Activated naive CD4-positive, alpha-beta T cell treated with anti-CD3 and anti-CD28 coated beads for 36 hours (primary cell): ENCODE data around the gene PILRB. TPM values are rescaled to one million over a fixed set of nuclear protein-coding genes. Genes with fewer than 3 reads are reported as not detected.
"Not testable (repeated sequence)": the region's sequence is repeated elsewhere in the genome, so short reads cannot be mapped to it uniquely, and the experiment has no call there.

Experiments used
- CTCF ChIA-PET: fragments of 350-600 bp; sonication (Branson Sonifier 250); formaldehyde crosslinking; loops from one replicate; lab custom pipeline; 2021; ENCODE audit warnings: antibody characterized with exemption; lab: Charles Lee
- DNase-seq: peaks from one replicate; pipeline ENCODE4 v3.0.0-alpha.2; 2020
- H3K27ac Mint-ChIP-seq: one replicate; pipeline ENCODE4 v1.8.0; 2021; ENCODE audit warnings: mild to moderate bottlenecking, mixed read lengths
- H3K27me3 Mint-ChIP-seq: one replicate; pipeline ENCODE4 v1.8.0; 2021; ENCODE audit warnings: low read depth, mixed read lengths
- H3K36me3 Mint-ChIP-seq: one replicate; pipeline ENCODE4 v1.8.0; 2021; ENCODE audit warnings: low read depth, mixed read lengths
- H3K4me1 Mint-ChIP-seq: one replicate; pipeline ENCODE4 v1.8.0; 2021; ENCODE audit warnings: low read depth, mixed read lengths
- H3K4me3 Mint-ChIP-seq: one replicate; pipeline ENCODE4 v1.8.0; 2021; ENCODE audit warnings: mild to moderate bottlenecking, moderate library complexity, mixed read lengths
- H3K9me3 Mint-ChIP-seq: one replicate; pipeline ENCODE4 v1.8.0; 2021; ENCODE audit warnings: mixed read lengths
- intact Hi-C: fragments of 100-400 bp; cut with micrococcal nuclease; formaldehyde crosslinking; loops from one replicate; pipeline ENCODE4 v1.15.1; 2023
- total RNA-seq, 2 experiments: library from RNA; stranded (reverse); gene quantifications; one replicate each; pipeline ENCODE4 v1.2.3, GENCODE V29; 2021

Gene PILRB
- total RNA-seq, 2 experiments from 2014 or later, result 30.5 to 31.4 TPM

DNA sequence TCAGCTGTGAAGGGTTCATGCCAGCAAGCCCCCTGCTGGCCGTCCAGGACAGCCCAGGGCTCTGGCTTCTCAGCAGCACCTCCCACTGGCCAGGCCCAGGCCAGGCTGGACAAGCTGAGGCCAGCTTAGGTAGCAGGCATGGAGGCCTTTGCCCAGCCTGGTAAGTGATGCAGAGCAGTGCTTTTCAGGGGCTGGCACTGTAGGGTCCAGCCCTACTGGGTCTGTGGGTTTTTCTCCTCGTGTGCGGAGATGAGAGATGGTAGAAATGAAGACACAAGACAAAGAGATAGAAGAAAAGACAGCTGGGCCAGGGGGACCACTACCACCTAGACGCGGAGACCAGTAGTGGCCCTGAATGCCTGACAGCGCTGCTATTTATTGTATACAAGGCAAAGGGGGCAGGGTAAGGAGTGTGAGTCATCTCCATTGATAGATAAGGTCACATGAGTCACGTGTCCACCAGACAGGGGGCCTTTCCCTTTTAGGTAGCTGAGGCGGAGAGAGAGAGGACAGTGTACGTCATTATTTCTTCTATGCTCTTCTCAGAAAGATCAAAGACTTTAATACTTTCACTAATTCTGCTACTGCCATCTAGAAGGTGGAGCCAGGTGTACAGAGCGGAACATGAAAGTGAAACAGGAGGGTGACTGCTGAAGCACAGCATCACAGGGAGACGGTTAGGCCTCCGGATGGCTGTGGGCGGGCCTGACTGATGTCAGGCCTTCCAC lies 13.2 kb upstream of the PILRB start:
- DNase-seq, result peak; percentile 90
- Mint-ChIP-seq H3K4me1 (peaks cover 38% of the 10 kb centered on the region), H3K27ac (peak overlapping the region; percentile 91), H3K36me3 (peaks cover 46% of the 10 kb centered on the region), H3K4me3 (peak overlapping the region; percentile 64)
- CTCF ChIA-PET, result interaction anchor here (0.6 to 1.7 kb wide), 8 partner anchors 10 to 218 kb away, joined by 3 to 4 read pairs (median 3); partner anchors contain the start of gene MBLAC1
- intact Hi-C loops, result loop anchor here (1.0 to 5.0 kb wide), 3 partner anchors 123 to 212 kb away; no protein-coding TSS in a partner anchor
- H3K27me3 Mint-ChIP-seq, H3K9me3 Mint-ChIP-seq: not testable (repeated sequence)

DNA sequence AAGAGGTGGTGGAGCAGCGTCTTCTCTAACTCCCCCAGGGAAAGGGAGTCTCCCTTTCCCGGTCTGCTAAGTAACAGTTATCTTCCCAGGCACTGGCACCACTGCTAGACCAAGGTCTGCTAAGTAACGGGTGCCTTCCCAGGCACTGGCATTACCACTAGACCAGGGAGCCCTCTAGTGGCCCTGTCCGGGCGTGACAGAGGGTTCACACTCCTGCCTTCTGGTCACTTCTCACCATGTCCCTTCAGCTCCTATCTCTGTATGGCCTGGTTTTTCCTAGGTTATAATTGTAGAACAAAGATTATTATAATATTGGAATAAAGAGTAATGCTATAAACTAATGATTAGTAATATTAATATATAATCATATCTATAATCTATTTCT lies 12.6 kb upstream of the PILRB start:
- CTCF ChIA-PET, result interaction anchor here (0.6 to 2.2 kb wide), 6 partner anchors 51 to 218 kb away, joined by 3 to 10 read pairs (median 3); partner anchors contain the start of gene MBLAC1
- H3K27ac Mint-ChIP-seq, result peak overlapping the region; percentile 91
- intact Hi-C loops, result loop anchor here (1.0 to 5.0 kb wide), 2 partner anchors 124 to 138 kb away; no protein-coding TSS in a partner anchor
- H3K27me3 Mint-ChIP-seq, H3K4me3 Mint-ChIP-seq, H3K9me3 Mint-ChIP-seq: not testable (repeated sequence)
- H3K4me1 Mint-ChIP-seq, result peaks cover 38% of the 10 kb centered on the region
- H3K36me3 Mint-ChIP-seq, result peaks cover 46% of the 10 kb centered on the region
- peak; percentile 82 for DNase-seq

DNA sequence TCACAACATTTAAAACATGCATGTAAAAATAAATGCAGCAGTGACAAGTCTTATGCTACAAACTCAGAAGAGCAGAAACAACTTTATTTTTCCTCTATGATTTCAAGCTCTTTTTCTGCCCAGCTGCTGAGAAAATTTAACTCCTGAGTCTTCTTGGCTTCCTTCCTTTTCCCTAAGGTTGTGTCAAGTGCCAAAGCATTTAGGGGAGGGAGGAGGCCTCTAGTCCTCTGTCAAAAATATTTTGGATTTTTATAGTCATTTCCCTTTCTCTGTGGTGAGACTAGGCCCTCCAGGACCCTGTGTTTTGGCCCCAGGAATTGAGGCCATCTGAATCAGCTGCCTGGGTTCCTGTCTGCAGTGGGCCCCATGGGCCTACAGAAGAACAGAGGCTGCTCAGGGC lies 11.0 kb upstream of the PILRB start:
- intact Hi-C loops, result loop anchor here (5.0 kb wide), 1 partner anchor 140 kb away; no protein-coding TSS in a partner anchor
- Mint-ChIP-seq H3K27ac (peak overlapping the region; percentile 13), H3K27me3 (no peaks in the 10 kb centered on the region), H3K4me3 (no peak overlapping the region), H3K36me3 (peaks cover 51% of the 10 kb centered on the region), H3K9me3 (no peaks in the 10 kb centered on the region), H3K4me1 (peaks cover 37% of the 10 kb centered on the region)
- CTCF ChIA-PET, result interaction anchor here (0.7 to 2.2 kb wide), 3 partner anchors 61 to 216 kb away, joined by 3 to 10 read pairs (median 3); no protein-coding TSS in a partner anchor
- DNase-seq, result no peak

DNA sequence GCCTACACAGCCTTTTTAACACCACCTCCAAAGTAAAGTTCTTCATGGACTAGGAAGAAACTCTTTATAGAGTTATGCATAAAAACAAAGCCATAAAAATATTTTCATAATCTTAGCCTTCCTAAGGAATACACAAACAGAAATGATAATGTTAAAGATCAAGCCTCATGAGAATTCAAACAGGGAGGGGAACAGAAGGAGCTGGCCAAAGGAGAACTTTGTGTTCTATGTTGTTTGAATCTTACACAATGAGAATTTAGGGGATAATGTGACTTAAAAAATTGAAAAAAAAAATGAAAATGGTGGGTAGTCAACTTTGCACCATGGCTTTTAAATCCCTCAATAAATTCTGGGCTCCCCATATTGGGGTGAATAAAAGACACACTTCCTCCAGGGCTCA lies 9.1 kb upstream of the PILRB start:
- Mint-ChIP-seq H3K4me1 (peaks cover 40% of the 10 kb centered on the region), H3K36me3 (peaks cover 47% of the 10 kb centered on the region), H3K27ac (peak overlapping the region; percentile 56), H3K4me3 (no peak overlapping the region), H3K27me3 (no peaks in the 10 kb centered on the region), H3K9me3 (no peaks in the 10 kb centered on the region)
- intact Hi-C loops, result loop anchor here (5.0 kb wide), 1 partner anchor 142 kb away; no protein-coding TSS in a partner anchor
- CTCF ChIA-PET, result no interaction called here
- no peak for DNase-seq

DNA sequence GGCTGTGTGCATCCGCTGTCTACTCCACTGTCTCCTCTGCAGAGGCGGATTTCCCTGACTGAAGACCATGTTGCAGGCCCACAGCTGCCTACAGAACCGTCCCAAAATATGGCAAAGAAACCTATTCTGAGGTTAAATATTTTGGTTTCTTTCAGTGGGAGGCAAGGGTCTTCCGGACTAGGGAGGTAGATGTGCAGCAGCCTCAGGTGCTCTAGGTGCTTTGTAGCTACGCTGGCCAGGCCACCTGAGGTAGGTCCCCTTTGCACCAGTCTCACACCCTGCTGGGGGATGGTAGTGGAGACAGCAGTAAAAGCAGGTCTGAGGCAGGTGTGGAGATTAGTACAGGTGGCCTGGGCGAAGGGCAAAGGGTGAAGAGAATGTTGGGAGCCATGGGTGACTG lies 8.2 kb upstream of the PILRB start:
- intact Hi-C loops, result loop anchor here (5.0 kb wide), 1 partner anchor 142 kb away; no protein-coding TSS in a partner anchor
- H3K27me3 Mint-ChIP-seq, result no peaks in the 10 kb centered on the region
- peaks cover 45% of the 10 kb centered on the region for H3K36me3 Mint-ChIP-seq
- H3K27ac Mint-ChIP-seq, result no peak overlapping the region
- CTCF ChIA-PET, result no interaction called here
- H3K4me3 Mint-ChIP-seq, result no peak overlapping the region
- DNase-seq, result no peak
- no peaks in the 10 kb centered on the region for H3K9me3 Mint-ChIP-seq
- peaks cover 34% of the 10 kb centered on the region for H3K4me1 Mint-ChIP-seq

DNA sequence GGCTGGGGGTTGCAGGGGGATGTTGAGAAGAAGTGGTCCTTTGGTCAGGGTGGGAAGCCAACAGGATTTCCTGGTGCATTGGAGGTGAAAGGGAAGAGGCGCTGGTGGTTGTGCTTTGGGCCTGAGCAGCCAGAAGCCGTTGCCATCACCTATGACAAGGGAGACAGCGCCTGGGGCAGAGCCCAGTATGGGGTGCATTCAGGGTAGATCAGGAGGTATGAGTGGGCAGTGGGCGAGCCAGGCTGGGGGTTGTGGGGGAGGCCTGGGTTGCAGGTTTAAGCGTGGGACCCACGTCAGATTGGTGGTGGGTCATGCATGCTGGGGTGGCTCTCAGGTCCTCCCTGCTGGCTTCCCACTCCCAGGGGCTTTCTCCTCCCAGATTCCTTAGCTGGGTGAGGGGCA lies 6.3 kb upstream of the PILRB start:
- Mint-ChIP-seq H3K36me3 (peaks cover 45% of the 10 kb centered on the region), H3K4me1 (peaks cover 28% of the 10 kb centered on the region), H3K27ac (no peak overlapping the region), H3K27me3 (no peaks in the 10 kb centered on the region), H3K4me3 (no peak overlapping the region), H3K9me3 (no peaks in the 10 kb centered on the region)
- intact Hi-C loops, result no loop called here
- DNase-seq, result no peak
- CTCF ChIA-PET, result interaction anchor here (1.0 kb wide), 1 partner anchor 218 kb away, joined by 3 read pairs; no protein-coding TSS in a partner anchor

DNA sequence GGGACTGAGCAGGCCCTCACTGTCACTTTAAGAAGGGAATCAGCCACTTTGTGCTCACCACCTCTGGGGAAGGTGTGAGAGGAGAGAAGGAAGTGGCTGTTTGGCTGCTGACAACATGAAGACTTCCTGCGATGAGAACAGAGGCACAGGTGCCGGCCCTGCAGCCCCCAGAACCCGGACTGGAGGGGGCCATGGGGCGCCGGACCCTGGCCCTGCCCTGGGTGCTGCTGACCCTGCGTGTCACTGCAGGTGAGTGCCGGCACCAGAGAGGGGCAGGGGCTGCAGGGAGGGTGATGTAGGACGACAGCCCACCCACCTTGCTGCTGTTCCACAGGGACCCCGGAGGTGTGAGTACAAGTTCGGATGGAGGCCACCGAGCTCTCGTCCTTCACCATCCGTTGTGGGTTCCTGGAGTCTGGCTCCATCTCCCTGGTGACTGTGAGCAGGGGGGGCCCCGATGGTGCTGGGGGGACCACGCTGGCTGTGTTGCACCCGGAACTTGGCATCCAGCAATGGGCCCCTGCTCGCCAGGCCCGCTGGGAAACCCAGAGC lies 5.6 kb upstream of the PILRB start:
- H3K27ac Mint-ChIP-seq, H3K27me3 Mint-ChIP-seq, intact Hi-C loops, DNase-seq, H3K9me3 Mint-ChIP-seq, H3K4me3 Mint-ChIP-seq: not testable (repeated sequence)
- H3K4me1 Mint-ChIP-seq, result peaks cover 28% of the 10 kb centered on the region
- CTCF ChIA-PET, result interaction anchor here (1.0 kb wide), 1 partner anchor 219 kb away, joined by 3 read pairs; no protein-coding TSS in a partner anchor
- H3K36me3 Mint-ChIP-seq, result peaks cover 38% of the 10 kb centered on the region

DNA sequence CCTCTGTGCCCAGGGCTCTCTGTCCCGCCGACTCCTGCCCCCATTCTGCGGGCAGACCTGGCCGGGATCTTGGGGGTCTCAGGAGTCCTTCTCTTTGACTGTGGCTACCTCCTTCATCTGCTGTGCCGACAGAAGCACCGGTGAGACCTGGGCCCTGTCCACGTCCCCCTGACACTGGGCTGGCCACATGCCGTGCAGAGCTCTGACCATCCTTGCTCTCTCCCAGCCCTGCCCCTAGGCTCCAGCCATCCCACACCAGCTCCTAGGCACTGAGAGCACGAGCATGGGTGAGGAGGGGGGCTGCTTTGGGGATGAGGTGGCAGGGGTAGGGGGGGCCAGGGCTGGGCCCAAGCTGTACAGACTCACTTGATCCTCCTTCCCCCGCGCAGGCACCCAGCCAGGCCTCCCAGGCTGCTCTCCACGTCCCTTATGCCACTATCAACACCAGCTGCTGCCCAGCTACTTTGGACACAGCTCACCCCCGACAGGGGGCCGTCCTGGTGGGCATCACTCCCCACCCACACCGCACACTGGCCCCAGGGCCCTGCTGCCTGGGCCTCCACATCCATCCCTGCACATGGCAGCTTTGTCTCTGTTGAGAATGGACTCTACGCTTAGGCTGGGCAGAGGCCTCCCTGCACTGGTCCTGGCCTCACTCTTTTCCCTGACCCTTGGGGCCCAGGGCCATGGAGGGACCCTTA lies 4.8 kb upstream of the PILRB start:
- H3K27me3 Mint-ChIP-seq, result no peaks in the 10 kb centered on the region
- no peak for DNase-seq
- peaks cover 32% of the 10 kb centered on the region for H3K36me3 Mint-ChIP-seq
- H3K4me1 Mint-ChIP-seq, result peaks cover 28% of the 10 kb centered on the region
- H3K9me3 Mint-ChIP-seq, result no peaks in the 10 kb centered on the region
- no peak overlapping the region for H3K4me3 Mint-ChIP-seq
- H3K27ac Mint-ChIP-seq, result no peak overlapping the region
- CTCF ChIA-PET, result interaction anchor here (1.4 kb wide), 1 partner anchor 54 kb away, joined by 4 read pairs; no protein-coding TSS in a partner anchor
- intact Hi-C loops, result no loop called here

DNA sequence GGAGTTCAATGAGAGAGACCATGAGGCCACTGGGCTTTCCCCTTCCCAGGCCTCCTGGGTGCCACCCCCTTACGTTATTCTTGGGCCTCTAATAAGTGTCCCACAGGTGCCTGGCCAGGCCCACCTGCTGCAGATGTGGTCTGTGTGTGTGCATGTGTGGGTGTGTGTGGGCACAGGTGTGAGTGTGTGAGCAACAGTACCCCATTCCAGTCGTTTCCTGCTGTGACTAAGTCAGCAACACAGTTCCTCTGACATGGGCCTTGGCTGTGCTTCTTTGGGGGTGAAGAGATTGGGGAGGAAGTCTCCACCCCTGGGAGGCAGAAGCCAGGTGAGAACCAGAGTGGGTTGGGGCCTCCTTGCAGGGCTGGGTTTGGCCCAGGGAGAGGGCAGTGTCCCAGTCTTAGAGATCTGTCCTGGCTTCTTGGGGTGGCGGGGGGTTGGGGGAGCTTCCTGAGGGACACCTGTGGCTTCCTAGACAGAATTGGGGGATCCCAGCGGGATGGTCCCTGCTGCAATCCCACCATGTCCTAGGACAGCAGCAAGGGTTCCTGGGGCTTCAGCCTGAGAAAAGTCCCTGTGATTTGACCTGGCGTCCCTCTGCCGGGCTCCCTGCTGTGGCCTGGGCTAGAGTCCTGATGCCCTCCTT lies 4.1 kb upstream of the PILRB start:
- no peak overlapping the region for H3K4me3 Mint-ChIP-seq
- peaks cover 28% of the 10 kb centered on the region for H3K4me1 Mint-ChIP-seq
- peak; percentile 50 for DNase-seq
- intact Hi-C loops, result no loop called here
- no peak overlapping the region for H3K27ac Mint-ChIP-seq
- CTCF ChIA-PET, result interaction anchor here (0.8 to 1.4 kb wide), 2 partner anchors 43 to 54 kb away, joined by 4 read pairs; no protein-coding TSS in a partner anchor
- no peaks in the 10 kb centered on the region for H3K9me3 Mint-ChIP-seq
- H3K27me3 Mint-ChIP-seq, result no peaks in the 10 kb centered on the region
- peaks cover 33% of the 10 kb centered on the region for H3K36me3 Mint-ChIP-seq

DNA sequence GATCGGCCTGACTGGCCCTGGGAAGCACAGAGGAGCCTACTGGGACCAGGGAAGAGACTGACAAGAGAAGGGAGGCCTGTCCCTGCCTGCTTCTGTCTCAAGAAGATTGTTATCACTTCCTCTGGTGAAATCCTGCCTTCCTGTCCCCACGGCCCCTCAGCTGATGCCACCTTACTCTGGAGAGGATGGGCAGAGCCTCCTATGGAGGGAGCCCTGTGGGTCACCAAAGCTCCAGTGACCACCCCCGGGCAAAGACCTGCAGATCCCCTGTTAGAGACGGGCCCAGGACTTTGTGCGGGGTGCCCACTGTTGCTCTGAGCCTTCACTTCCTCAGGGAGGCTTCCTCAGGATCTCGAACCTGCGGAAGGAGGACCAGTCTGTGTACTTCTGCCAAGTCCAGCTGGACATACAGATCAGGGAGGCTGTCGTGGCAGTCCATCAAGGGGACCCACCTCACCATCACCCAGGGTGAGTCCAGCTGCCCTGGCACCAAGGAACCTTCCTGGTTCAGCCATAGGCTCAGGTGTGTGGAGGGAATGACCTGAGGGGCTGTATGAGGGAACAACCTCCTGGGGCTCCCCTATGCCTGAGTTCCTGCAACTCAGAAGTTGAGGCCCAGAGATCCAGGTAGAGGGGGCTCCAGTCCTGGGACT lies 1.4 kb upstream of the PILRB start:
- no peak for DNase-seq
- Mint-ChIP-seq H3K9me3 (no peaks in the 10 kb centered on the region), H3K4me1 (peaks cover 20% of the 10 kb centered on the region), H3K4me3 (no peak overlapping the region), H3K36me3 (peaks cover 32% of the 10 kb centered on the region), H3K27me3 (no peaks in the 10 kb centered on the region), H3K27ac (no peak overlapping the region)
- intact Hi-C loops, result no loop called here
- CTCF ChIA-PET, result interaction anchor here (1.7 kb wide), 1 partner anchor 224 kb away, joined by 6 read pairs; no protein-coding TSS in a partner anchor

DNA sequence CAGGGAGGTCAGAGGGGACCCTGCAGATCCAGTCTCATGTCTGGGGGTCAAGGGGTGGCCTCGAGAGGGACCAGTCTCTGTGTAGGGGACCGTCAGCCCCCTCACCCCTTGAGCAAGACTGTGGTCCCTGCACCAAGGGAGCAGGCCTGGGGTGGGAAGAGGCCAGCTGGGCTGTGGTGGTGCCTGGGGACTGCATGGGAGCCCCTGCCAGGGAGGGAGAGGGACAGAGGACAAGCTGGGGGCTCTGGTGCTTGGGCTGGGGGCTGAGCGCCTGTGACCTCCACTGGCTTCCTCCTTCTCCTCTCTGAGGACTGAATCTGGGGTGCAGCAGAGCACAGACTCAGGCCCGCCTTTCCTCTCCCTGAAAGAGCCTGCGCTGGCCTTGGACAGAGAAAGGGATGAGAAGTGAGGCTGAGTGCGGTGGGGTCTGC lies 771 bp upstream of the PILRB start:
- intact Hi-C loops, result no loop called here
- CTCF ChIA-PET, result no interaction called here

More for the DNA sequence above, 771 bp upstream of the PILRB start:
- peak overlapping the region; percentile 30 for H3K27ac Mint-ChIP-seq
- H3K36me3 Mint-ChIP-seq, result peaks cover 36% of the 10 kb centered on the region
- no peaks in the 10 kb centered on the region for H3K27me3 Mint-ChIP-seq
- peaks cover 16% of the 10 kb centered on the region for H3K4me1 Mint-ChIP-seq
- H3K4me3 Mint-ChIP-seq, result no peak overlapping the region
- H3K9me3 Mint-ChIP-seq, result no peaks in the 10 kb centered on the region
- DNase-seq, result no peak
